ENCODE data around the gene TIMM22.
A peak's percentile ranks its signal among the peaks of the same experiment; 100 is the strongest.
"Not testable (repeated sequence)": the region's sequence is repeated elsewhere in the genome, so short reads cannot be mapped to it uniquely, and the experiment has no call there.

The TIMM22 gene

GRCh38 chr17:996554-997344 is at the start of gene TIMM22:
TSS of gene TIMM22 (plus strand) at chr17:997129. CDS start at chr17:997143, 14 bp downstream.
- DNase-seq (ENCODE audit: low spot score) = peak; percentile 97

GRCh38 chr17:948284-948852 is 48.6 kb upstream of the TIMM22 start:
- no peak for DNase-seq (ENCODE audit: low spot score)

GRCh38 chr17:949623-950303 is 47.2 kb upstream of the TIMM22 start:
- DNase-seq (ENCODE audit: low spot score) = no peak

GRCh38 chr17:951325-952132 is 45.4 kb upstream of the TIMM22 start:
- peak; percentile 86 for DNase-seq (ENCODE audit: low spot score)

GRCh38 chr17:952592-952991 is 44.3 kb upstream of the TIMM22 start:
- not testable (repeated sequence) for DNase-seq (ENCODE audit: low spot score)

- no peak for DNase-seq (ENCODE audit: low spot score)
Measured at GRCh38 chr17:953767-954166, 43.2 kb upstream of the TIMM22 start.

GRCh38 chr17:954431-955164 is 42.3 kb upstream of the TIMM22 start:
- no peak for DNase-seq (ENCODE audit: low spot score)

GRCh38 chr17:956905-957304 is 40.0 kb upstream of the TIMM22 start:
- no peak for DNase-seq (ENCODE audit: low spot score)

- DNase-seq (ENCODE audit: low spot score) = no peak
Measured at GRCh38 chr17:957856-958421, 39.0 kb upstream of the TIMM22 start.

GRCh38 chr17:958712-959451 is 38.0 kb upstream of the TIMM22 start:
- DNase-seq (ENCODE audit: low spot score) = no peak

GRCh38 chr17:962166-962565 is 34.8 kb upstream of the TIMM22 start:
- no peak for DNase-seq (ENCODE audit: low spot score)

GRCh38 chr17:962670-963069 is 34.3 kb upstream of the TIMM22 start:
- DNase-seq (ENCODE audit: low spot score) = no peak

- DNase-seq (ENCODE audit: low spot score) = no peak
Measured at GRCh38 chr17:964876-965275, 32.1 kb upstream of the TIMM22 start.

- no peak for DNase-seq (ENCODE audit: low spot score)
Measured at GRCh38 chr17:965311-965989, 31.5 kb upstream of the TIMM22 start.

- no peak for DNase-seq (ENCODE audit: low spot score)
Measured at GRCh38 chr17:967122-967521, 29.8 kb upstream of the TIMM22 start.

GRCh38 chr17:968812-969730 is 27.9 kb upstream of the TIMM22 start:
- DNase-seq (ENCODE audit: low spot score) = no peak

- no peak for DNase-seq (ENCODE audit: low spot score)
Measured at GRCh38 chr17:969811-970355, 27.0 kb upstream of the TIMM22 start.

GRCh38 chr17:970364-970763 is 26.6 kb upstream of the TIMM22 start:
- DNase-seq (ENCODE audit: low spot score) = no peak

GRCh38 chr17:971861-972260 is 25.1 kb upstream of the TIMM22 start:
- DNase-seq (ENCODE audit: low spot score) = not testable (repeated sequence)

Data from SW480 (cell line).